Brain microvascular endothelial cell (primary cell): ENCODE data around the gene OIP5.
A peak's percentile ranks its signal among the peaks of the same experiment; 100 is the strongest.

Experiments used
- DNase-seq: peaks from one replicate; pipeline ENCODE4 v3.0.0-alpha.2; 2020
- H3K27ac ChIP-seq: fragments of 250-450 bp; sonication (Bioruptor Pico); 2 replicates; pipeline ENCODE4 v1.5.1; 2020; ENCODE audit warnings: mild to moderate bottlenecking, moderate library complexity
- H3K27me3 ChIP-seq: fragments of 250-450 bp; sonication (Bioruptor Pico); replicated peaks from 2 replicates; pipeline ENCODE4 v1.5.1; 2020; ENCODE audit warnings: mild to moderate bottlenecking
- H3K36me3 ChIP-seq: fragments of 250-450 bp; sonication (Bioruptor Pico); replicated peaks from 2 replicates; pipeline ENCODE4 v1.5.1; 2020; ENCODE audit warnings: mild to moderate bottlenecking
- H3K4me3 ChIP-seq: 2 replicates; pipeline ENCODE4 v1.5.1; 2011; ENCODE audit warnings: low read depth, mild to moderate bottlenecking, control low read depth, low read length, moderate library complexity
- in situ Hi-C: cut with HindIII; loops from 2 replicates; pipeline ENCODE4 v1.10.0; 2017; ENCODE audit warnings: low sequenced_read_pairs, low pct_ligation_motif_present
- TF ChIP-seq, protein P1 (sequence below): IDR thresholded peaks from 2 replicates; pipeline ENCODE4 v1.5.1; 2011; ENCODE audit warnings: low read depth, mild to moderate bottlenecking, moderate library complexity, low read length, control low read depth, inconsistent platforms; ENCODE audit errors: missing control alignments

Gene OIP5

DNA sequence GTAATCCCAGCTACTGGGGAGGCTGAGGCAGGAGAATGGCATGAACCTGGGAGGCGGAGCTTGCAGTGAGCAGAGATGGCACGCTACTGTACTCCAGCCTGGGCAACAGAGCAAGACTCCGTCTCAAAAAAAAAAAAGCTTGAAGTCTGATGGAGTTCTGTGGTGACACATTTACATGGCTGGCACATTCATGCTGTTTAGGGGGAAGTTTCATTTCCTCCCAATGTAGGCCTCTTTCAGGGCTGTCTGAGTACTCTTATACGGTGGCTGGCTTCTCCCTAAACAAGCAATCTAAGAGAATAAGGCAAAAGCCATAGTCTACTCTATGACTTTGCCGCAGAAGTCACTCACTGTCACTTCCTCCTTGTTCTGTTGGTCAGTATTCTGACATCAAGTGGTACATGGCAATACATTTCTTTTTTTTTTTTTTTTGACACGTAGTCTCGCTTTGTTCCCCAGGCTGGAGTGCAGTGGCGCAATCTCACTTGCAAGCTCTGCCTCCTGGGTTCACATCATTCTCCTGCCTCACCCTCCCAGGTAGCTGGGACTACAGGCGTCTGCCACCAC, 41.2 kb downstream of the OIP5 start:
- TF ChIP-seq, protein P1, sequence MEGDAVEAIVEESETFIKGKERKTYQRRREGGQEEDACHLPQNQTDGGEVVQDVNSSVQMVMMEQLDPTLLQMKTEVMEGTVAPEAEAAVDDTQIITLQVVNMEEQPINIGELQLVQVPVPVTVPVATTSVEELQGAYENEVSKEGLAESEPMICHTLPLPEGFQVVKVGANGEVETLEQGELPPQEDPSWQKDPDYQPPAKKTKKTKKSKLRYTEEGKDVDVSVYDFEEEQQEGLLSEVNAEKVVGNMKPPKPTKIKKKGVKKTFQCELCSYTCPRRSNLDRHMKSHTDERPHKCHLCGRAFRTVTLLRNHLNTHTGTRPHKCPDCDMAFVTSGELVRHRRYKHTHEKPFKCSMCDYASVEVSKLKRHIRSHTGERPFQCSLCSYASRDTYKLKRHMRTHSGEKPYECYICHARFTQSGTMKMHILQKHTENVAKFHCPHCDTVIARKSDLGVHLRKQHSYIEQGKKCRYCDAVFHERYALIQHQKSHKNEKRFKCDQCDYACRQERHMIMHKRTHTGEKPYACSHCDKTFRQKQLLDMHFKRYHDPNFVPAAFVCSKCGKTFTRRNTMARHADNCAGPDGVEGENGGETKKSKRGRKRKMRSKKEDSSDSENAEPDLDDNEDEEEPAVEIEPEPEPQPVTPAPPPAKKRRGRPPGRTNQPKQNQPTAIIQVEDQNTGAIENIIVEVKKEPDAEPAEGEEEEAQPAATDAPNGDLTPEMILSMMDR = no peak
- H3K27me3 ChIP-seq = no peaks in the 10 kb centered on the region
- in situ Hi-C loops = no loop called here
- peaks cover 29% of the 10 kb centered on the region for H3K36me3 ChIP-seq
- no peak overlapping the region for H3K27ac ChIP-seq
- no peak overlapping the region for H3K4me3 ChIP-seq
- no peak for DNase-seq

DNA sequence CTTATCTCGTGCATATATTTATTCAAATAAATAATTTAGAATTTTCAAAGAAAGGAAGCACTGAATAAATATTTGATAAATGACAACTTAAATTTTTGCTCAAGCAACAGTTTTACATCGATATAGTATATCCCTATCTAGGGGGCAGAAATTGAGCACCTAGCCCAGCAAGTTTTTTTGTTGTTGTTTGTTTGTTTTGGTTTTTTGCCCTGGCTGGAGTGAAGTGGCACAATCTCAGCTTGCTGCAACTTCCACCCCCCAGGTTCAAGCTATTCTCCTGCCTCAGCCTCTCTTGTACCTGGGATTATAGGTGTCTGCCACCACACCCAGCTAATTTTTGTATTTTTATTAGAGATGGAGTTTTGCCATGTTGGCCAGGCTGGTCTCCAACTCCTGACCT, 42.4 kb downstream of the OIP5 start:
- in situ Hi-C loops = no loop called here
- H3K27ac ChIP-seq = no peak overlapping the region
- no peak overlapping the region for H3K4me3 ChIP-seq
- TF ChIP-seq, protein P1 = no peak
- peaks cover 35% of the 10 kb centered on the region for H3K36me3 ChIP-seq
- H3K27me3 ChIP-seq = no peaks in the 10 kb centered on the region
- DNase-seq = no peak

DNA sequence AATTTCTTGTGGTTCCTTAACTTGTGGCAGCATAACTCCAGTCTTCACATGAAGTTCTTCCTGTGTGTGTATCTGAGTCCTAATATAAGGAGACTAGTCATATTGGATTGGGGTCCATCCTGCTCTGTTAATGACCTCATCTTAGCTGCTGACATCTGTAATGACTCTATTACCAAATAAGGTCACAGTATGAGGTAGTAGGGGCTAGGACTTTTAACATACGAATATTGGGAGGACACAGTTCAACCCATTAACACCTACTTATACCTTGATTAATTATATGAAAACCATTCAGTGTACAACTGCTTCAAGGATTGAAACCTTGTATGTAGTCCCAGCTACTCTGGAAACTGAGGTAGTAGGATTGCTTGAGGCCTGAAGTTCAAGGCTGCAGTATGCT, 43.9 kb downstream of the OIP5 start:
- peaks cover 35% of the 10 kb centered on the region for H3K36me3 ChIP-seq
- in situ Hi-C loops = no loop called here
- no peak overlapping the region for H3K27ac ChIP-seq

DNA sequence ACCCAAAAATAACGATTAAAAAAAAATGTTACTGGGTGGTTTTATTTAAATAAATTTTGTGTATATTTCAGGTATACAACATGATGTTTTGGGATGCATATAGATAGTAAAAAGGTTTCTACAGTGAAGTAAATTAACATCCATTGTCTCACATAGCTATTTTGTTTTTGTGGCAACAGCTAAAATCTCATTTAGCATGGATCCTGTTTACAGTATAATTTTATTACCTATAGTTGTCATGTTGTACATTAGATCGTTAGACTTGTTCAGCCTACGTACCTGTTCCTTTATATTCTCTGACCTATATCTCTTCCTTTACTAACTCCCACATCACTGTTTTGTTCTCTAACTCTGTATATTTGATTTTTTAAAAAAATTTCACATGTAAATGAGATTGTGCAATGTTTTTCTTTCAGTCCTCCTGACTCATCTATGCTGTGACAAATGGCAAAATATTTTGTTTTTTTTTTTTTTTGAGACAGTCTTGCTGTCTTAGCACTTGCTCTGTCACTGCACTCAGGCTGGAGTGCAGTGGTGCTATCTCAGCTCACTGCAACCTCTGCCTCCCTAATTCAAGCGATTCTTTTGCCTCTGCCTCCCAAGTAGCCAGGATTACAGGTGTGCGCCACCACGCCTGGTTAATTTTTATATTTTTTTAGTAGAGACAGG, 45.6 kb downstream of the OIP5 start:
- DNase-seq = no peak
- in situ Hi-C loops = no loop called here
- Histone ChIP-seq H3K27me3 (no peaks in the 10 kb centered on the region), H3K36me3 (peaks cover 35% of the 10 kb centered on the region), H3K4me3 (no peak overlapping the region), H3K27ac (no peak overlapping the region)
- TF ChIP-seq, protein P1 = no peak

More for the DNA sequence above, 43.9 kb downstream of the OIP5 start:
- Histone ChIP-seq H3K4me3 (no peak overlapping the region), H3K27me3 (no peaks in the 10 kb centered on the region)
- no peak for DNase-seq
- TF ChIP-seq, protein P1 = no peak

- Histone ChIP-seq H3K4me3 (peak overlapping the region; percentile 91), H3K27me3 (no peaks in the 10 kb centered on the region), H3K36me3 (peaks cover 35% of the 10 kb centered on the region), H3K27ac (no peak overlapping the region)
- DNase-seq = no peak
- TF ChIP-seq, protein P1 = no peak
- in situ Hi-C loops = no loop called here
These were observed 47.1 kb downstream of the OIP5 start for GRCh38 chr15:41285285-41285684.
